Endothelial cell (in vitro differentiated cells): ENCODE measurements around the gene DRC7. TPM values are rescaled to one million over a fixed set of nuclear protein-coding genes. Genes with fewer than 3 reads are reported as not detected.
A peak's percentile ranks its signal among the peaks of the same experiment; 100 is the strongest.

Source experiments
- DNase-seq: peaks from one replicate; pipeline ENCODE4 v3.0.0; 2021; ENCODE audit warnings: low spot score
- H3K27ac Mint-ChIP-seq: one replicate; pipeline ENCODE4 v1.8.0; 2021; ENCODE audit warnings: mixed read lengths, inconsistent platforms; ENCODE audit not compliant: unreplicated experiment
- H3K27me3 Mint-ChIP-seq: one replicate; pipeline ENCODE4 v1.8.0; 2021; ENCODE audit warnings: mild to moderate bottlenecking, moderate library complexity, mixed read lengths, inconsistent platforms; ENCODE audit not compliant: unreplicated experiment
- H3K36me3 Mint-ChIP-seq: one replicate; pipeline ENCODE4 v1.8.0; 2021; ENCODE audit warnings: mild to moderate bottlenecking, low read depth, mixed read lengths, inconsistent platforms; ENCODE audit not compliant: unreplicated experiment
- H3K4me1 Mint-ChIP-seq: one replicate; pipeline ENCODE4 v1.8.0; 2021; ENCODE audit warnings: mild to moderate bottlenecking, mixed read lengths, inconsistent platforms; ENCODE audit not compliant: unreplicated experiment
- H3K4me3 Mint-ChIP-seq: one replicate; pipeline ENCODE4 v1.8.0; 2021; ENCODE audit warnings: mild to moderate bottlenecking, mixed read lengths, inconsistent platforms; ENCODE audit not compliant: unreplicated experiment
- H3K9me3 Mint-ChIP-seq: one replicate; pipeline ENCODE4 v1.8.0; 2021; ENCODE audit warnings: mixed read lengths, inconsistent platforms; ENCODE audit not compliant: unreplicated experiment
- total RNA-seq: library from RNA; stranded (reverse); fragmentation: NEBNext Ultra II Directional; extraction: Animal tissue kit (Norgen Biotek cat#: 25700); gene quantifications from one replicate; pipeline ENCODE4 v1.2.1, GENCODE V29; 2021; ENCODE audit not compliant: unreplicated experiment
- TF ChIP-seq, protein P1 (sequence below): fragments of 200-600 bp; sonication (generic); IDR thresholded peaks from one replicate; pipeline ENCODE4 v1.5.0; 2021; ENCODE audit warnings: antibody characterized with exemption; ENCODE audit not compliant: unreplicated experiment

DRC7 gene
- total RNA-seq, 1 donor from 2014 or later = 1.8 TPM

- DNase-seq = no peak
- Mint-ChIP-seq H3K4me3 (no peak overlapping the region), H3K4me1 (peaks cover 23% of the 10 kb centered on the region), H3K9me3 (no peaks in the 10 kb centered on the region), H3K27me3 (peaks cover 6% of the 10 kb centered on the region), H3K27ac (peak overlapping the region; percentile 34), H3K36me3 (no peaks in the 10 kb centered on the region)
- TF ChIP-seq, protein P1, sequence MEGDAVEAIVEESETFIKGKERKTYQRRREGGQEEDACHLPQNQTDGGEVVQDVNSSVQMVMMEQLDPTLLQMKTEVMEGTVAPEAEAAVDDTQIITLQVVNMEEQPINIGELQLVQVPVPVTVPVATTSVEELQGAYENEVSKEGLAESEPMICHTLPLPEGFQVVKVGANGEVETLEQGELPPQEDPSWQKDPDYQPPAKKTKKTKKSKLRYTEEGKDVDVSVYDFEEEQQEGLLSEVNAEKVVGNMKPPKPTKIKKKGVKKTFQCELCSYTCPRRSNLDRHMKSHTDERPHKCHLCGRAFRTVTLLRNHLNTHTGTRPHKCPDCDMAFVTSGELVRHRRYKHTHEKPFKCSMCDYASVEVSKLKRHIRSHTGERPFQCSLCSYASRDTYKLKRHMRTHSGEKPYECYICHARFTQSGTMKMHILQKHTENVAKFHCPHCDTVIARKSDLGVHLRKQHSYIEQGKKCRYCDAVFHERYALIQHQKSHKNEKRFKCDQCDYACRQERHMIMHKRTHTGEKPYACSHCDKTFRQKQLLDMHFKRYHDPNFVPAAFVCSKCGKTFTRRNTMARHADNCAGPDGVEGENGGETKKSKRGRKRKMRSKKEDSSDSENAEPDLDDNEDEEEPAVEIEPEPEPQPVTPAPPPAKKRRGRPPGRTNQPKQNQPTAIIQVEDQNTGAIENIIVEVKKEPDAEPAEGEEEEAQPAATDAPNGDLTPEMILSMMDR = no peak
Observed at GRCh38 chr16:57651344-57652333, 43.0 kb upstream of the DRC7 start.

DNA sequence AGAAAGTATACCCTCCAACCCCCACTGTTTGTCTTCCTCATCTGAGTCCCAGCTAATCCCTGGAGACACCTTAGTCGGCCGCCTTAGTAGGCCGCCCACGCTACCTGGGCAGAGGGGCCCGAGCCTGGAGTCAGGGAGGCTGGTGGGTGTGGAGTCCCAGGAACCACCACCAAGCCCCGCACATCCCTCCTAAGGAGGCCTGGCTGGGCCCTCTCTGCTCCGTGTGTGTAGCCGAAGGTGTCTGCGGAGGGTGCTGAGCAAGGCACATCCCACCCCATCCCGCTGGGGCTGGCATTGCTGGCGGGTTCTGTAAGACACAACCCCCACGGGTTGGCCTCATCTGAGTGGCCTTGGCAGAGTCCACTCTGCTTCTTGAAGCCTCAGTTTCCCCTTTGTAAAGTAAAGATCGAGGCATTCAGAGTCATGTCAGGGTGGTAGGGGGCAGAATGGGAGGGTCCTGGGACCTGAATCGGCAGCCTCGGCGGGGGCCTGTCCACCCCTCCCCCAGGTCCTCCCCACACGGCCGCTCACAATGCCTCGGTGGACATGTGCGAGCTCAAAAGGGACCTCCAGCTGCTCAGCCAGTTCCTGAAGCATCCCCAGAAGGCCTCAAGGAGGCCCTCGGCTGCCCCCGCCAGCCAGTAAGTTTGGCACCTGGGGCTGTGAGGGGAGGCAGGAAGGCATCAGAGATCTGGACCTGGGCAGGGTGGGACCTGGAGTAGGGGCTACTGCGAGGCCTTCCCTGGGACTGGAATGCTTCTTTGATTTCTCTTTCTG lies 41.7 kb upstream of the DRC7 start:
- DNase-seq = no peak
- Mint-ChIP-seq H3K4me3 (no peak overlapping the region), H3K9me3 (no peaks in the 10 kb centered on the region), H3K36me3 (no peaks in the 10 kb centered on the region), H3K27me3 (peaks cover 8% of the 10 kb centered on the region), H3K27ac (no peak overlapping the region), H3K4me1 (peaks cover 16% of the 10 kb centered on the region)
- TF ChIP-seq, protein P1 = no peak

- H3K27ac Mint-ChIP-seq = no peak overlapping the region
- peaks cover 12% of the 10 kb centered on the region for H3K27me3 Mint-ChIP-seq
- TF ChIP-seq, protein P1 = no peak
- DNase-seq = no peak
- peaks cover 10% of the 10 kb centered on the region for H3K4me1 Mint-ChIP-seq
- H3K4me3 Mint-ChIP-seq = no peak overlapping the region
- no peaks in the 10 kb centered on the region for H3K9me3 Mint-ChIP-seq
- no peaks in the 10 kb centered on the region for H3K36me3 Mint-ChIP-seq
Observed at GRCh38 chr16:57653936-57654335, 40.7 kb upstream of the DRC7 start.

DNA sequence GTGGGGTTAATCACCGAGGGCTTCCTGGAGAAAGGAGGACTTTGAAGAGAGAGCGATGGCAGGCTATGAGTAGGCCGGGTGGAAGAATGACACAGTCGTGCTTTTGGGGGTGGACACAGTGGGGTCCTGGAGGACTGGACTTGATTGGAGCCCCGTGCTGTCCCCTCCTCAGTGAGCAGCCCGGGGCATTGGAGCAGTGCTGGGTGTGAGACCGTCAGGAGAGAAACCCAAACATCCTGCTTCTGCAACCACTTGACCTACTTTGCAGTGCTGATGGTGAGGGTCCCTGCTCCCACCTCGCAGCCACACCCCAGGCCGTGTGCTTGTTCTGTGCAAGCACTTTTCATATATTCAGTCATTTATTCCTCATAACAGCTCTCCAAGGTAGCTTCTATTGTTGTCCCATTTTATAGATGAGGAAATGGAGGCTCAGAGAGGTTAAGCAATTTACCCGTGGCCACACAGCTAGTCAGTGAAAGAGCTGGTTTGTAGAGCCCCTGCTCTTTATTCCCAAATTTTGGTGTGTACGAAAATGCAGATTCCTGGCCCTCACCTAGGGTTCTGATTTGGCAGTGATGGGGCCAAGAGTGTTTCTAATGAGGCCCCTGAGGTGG lies 38.2 kb upstream of the DRC7 start:
- Mint-ChIP-seq H3K9me3 (no peaks in the 10 kb centered on the region), H3K36me3 (no peaks in the 10 kb centered on the region), H3K27ac (no peak overlapping the region), H3K4me3 (no peak overlapping the region), H3K27me3 (peaks cover 10% of the 10 kb centered on the region), H3K4me1 (peaks cover 9% of the 10 kb centered on the region)
- TF ChIP-seq, protein P1 = no peak
- no peak for DNase-seq
